Colonic mucosa (tissue), 4 donors: ENCODE measurements around the gene NCK2. TPM values are rescaled to one million over a fixed set of nuclear protein-coding genes. Genes with fewer than 3 reads are reported as not detected.

Experiments
- DNase-seq: peaks from one replicate; pipeline ENCODE4 v3.0.0-alpha.2; 2020
- H3K27ac ChIP-seq: fragments of 200-600 bp; one replicate; pipeline ENCODE4 v1.8.0; 2021
- H3K27me3 ChIP-seq: fragments of 200-600 bp; one replicate; pipeline ENCODE4 v1.8.0; 2021
- H3K36me3 ChIP-seq: fragments of 200-600 bp; one replicate; pipeline ENCODE4 v1.8.0; 2021
- H3K4me1 ChIP-seq: fragments of 200-600 bp; one replicate; pipeline ENCODE4 v1.8.0; 2021; ENCODE audit warnings: mild to moderate bottlenecking
- H3K4me3 ChIP-seq: fragments of 200-600 bp; one replicate; pipeline ENCODE4 v1.8.0; 2021
- H3K9ac ChIP-seq, 2 donors: one replicate each; pipeline ENCODE4 v1.7.0; 2013; ENCODE audit warnings: control low read depth in 2 of 2, low read depth in 2 of 2, low read length in 2 of 2
- H3K9me3 ChIP-seq: fragments of 200-600 bp; one replicate; pipeline ENCODE4 v1.8.0; 2021
- CTCF ChIP-seq: fragments of 200-600 bp; IDR thresholded peaks from one replicate; pipeline ENCODE4 v1.8.0; 2022; ENCODE audit warnings: antibody characterized with exemption, mild to moderate bottlenecking
- intact Hi-C: fragments of 100-400 bp; cut with DNase I; formaldehyde crosslinking; loops from one replicate; pipeline ENCODE4 v1.14.1; 2022
- total RNA-seq, 2 donors: library from RNA; stranded (reverse); fragmentation: NEBNext Ultra II Directional in 1 of 2; extraction: Animal tissue kit (Norgen Biotek cat#: 25700) in 1 of 2; gene quantifications; one replicate each; pipeline ENCODE4 v1.2.1, GENCODE V29; 2021
- donor health status: healthy.
- donor health status: DM: no; HTN: no; CAD: no.
- donor health status: DM: no; HTN: no; CAD: no.

Gene NCK2
- total RNA-seq, 2 donors from 2014 or later: 51.3 to 67.5 TPM

- H3K9me3 ChIP-seq: no peaks in the 10 kb centered on the region
- intact Hi-C loops: no loop called here
- TF ChIP-seq CTCF: no peak
- H3K4me1 ChIP-seq: peaks cover 7% of the 10 kb centered on the region
- no peak for DNase-seq
- no peak overlapping the region for H3K4me3 ChIP-seq
- H3K27ac ChIP-seq: no peak overlapping the region
- no peak overlapping the region for H3K9ac ChIP-seq
- H3K27me3 ChIP-seq: no peaks in the 10 kb centered on the region
- no peaks in the 10 kb centered on the region for H3K36me3 ChIP-seq
These were observed 58.6 kb downstream of the NCK2 start for GRCh38 chr2:105803337-105803736.

- H3K36me3 ChIP-seq: no peaks in the 10 kb centered on the region
- H3K9ac ChIP-seq: no peak overlapping the region
- intact Hi-C loops: no loop called here
- no peak for DNase-seq
- H3K4me3 ChIP-seq: no peak overlapping the region
- no peak overlapping the region for H3K27ac ChIP-seq
- TF ChIP-seq CTCF: no peak
- no peaks in the 10 kb centered on the region for H3K27me3 ChIP-seq
- no peaks in the 10 kb centered on the region for H3K9me3 ChIP-seq
- peaks cover 5% of the 10 kb centered on the region for H3K4me1 ChIP-seq
These were observed 59.1 kb downstream of the NCK2 start for GRCh38 chr2:105803773-105804172.

GRCh38 chr2:105804266-105804665 is 59.6 kb downstream of the NCK2 start:
- Histone ChIP-seq H3K9me3 (no peaks in the 10 kb centered on the region), H3K9ac (no peak overlapping the region), H3K27ac (no peak overlapping the region), H3K4me1 (peaks cover 5% of the 10 kb centered on the region), H3K27me3 (no peaks in the 10 kb centered on the region), H3K4me3 (no peak overlapping the region), H3K36me3 (no peaks in the 10 kb centered on the region)
- intact Hi-C loops: no loop called here
- TF ChIP-seq CTCF: no peak
- no peak for DNase-seq

GRCh38 chr2:105806996-105807395 is 62.3 kb downstream of the NCK2 start:
- intact Hi-C loops: no loop called here
- DNase-seq: no peak

GRCh38 chr2:105808423-105809096 is 63.8 kb downstream of the NCK2 start:
- Histone ChIP-seq H3K27ac (no peak overlapping the region), H3K9me3 (no peaks in the 10 kb centered on the region), H3K27me3 (no peaks in the 10 kb centered on the region), H3K36me3 (no peaks in the 10 kb centered on the region), H3K9ac (no peak overlapping the region), H3K4me1 (peaks cover 5% of the 10 kb centered on the region), H3K4me3 (no peak overlapping the region)
- intact Hi-C loops: no loop called here
- no peak for TF ChIP-seq CTCF
- DNase-seq: no peak

More at GRCh38 chr2:105806996-105807395, 62.3 kb downstream of the NCK2 start:
- Histone ChIP-seq H3K36me3 (no peaks in the 10 kb centered on the region), H3K9me3 (no peaks in the 10 kb centered on the region), H3K27me3 (no peaks in the 10 kb centered on the region), H3K9ac (no peak overlapping the region), H3K4me3 (no peak overlapping the region), H3K27ac (no peak overlapping the region), H3K4me1 (peaks cover 5% of the 10 kb centered on the region)
- no peak for TF ChIP-seq CTCF
